ENCODE data around the gene CMTM7. TPM values are rescaled to one million over a fixed set of nuclear protein-coding genes. Genes with fewer than 3 reads are reported as not detected.

The CMTM7 gene
- total and polyA plus RNA-seq, 2 of the 8 experiments (the other 6 are each of a cell fraction or from before 2014, with no cell fraction given) = 33.3 to 65.8 TPM

GRCh38 chr3:32492684-32493436 is 101.2 kb downstream of the CMTM7 start:
- no peak overlapping the region for H2AFZ ChIP-seq (ENCODE audit: low read length)
- H2AK5ac ChIP-seq (ENCODE audit: low read depth, low read length) = no peak overlapping the region
- peaks cover 0 to 3% of the 10 kb centered on the region in 2 experiments for H4K20me1 ChIP-seq (replicated peaks in 1 of 2; ENCODE audit: control insufficient read depth in 1 of 2, insufficient read depth in 2 of 2, low read length in 2 of 2)
- H3K23ac ChIP-seq (ENCODE audit: insufficient read length) = no peak overlapping the region
- H3K56ac ChIP-seq (replicated peaks; ENCODE audit: insufficient read length, low read depth, low read length) = no peak overlapping the region
- no peak overlapping the region for H4K91ac ChIP-seq (replicated peaks; ENCODE audit: insufficient read length, low read length)
- 83% methylated on average over 3 of the region's 3 CpGs; no CpG with 5 or more reads in 1 of the 2 experiments for WGBS, 2 experiments (ENCODE audit: extremely low coverage in 1 of 2, insufficient coverage in 1 of 2, insufficient read length in 1 of 2, insufficient replicate concordance in 2 of 2, low coverage in 1 of 2, low lambda C conversion rate in 2 of 2, missing lambda C conversion rate in 1 of 2)
- H2BK20ac ChIP-seq (ENCODE audit: low read length) = no peak overlapping the region
- H2BK5ac ChIP-seq (ENCODE audit: low read depth, low read length) = no peak overlapping the region
- H3K4me1 ChIP-seq (replicated peaks in 1 of 4; ENCODE audit: control insufficient read depth in 3 of 4, insufficient read depth in 4 of 4, low read length in 3 of 4) = no peaks in the 10 kb centered on the region
- H2BK15ac ChIP-seq (ENCODE audit: low read length) = no peak overlapping the region
- no peaks in the 10 kb centered on the region for H3K23me2 ChIP-seq (ENCODE audit: low read depth, low read length)
- no peaks in the 10 kb centered on the region; the same call in 1 of the 2 replicates for H3K79me1 ChIP-seq (ENCODE audit: low read depth, low read length)
- ChIA-PET CTCF (ENCODE audit: partially characterized antibody) (interaction anchor here (1.1 to 2.1 kb wide), 4 partner anchors 9 to 118 kb away, joined by 3 to 6 read pairs (median 4); no protein-coding TSS in a partner anchor), POLR2A (ENCODE audit: partially characterized antibody) (interaction anchor here (2.0 kb wide), 1 partner anchor 9 kb away, joined by 10 read pairs; the partner anchor contains the start of gene CMTM6)
- H3K4me3 ChIP-seq (ENCODE audit: extremely low read depth in 1 of 4, insufficient read depth in 2 of 4, low read depth in 3 of 4, low read length in 4 of 4) = no peak overlapping the region
- H2BK12ac ChIP-seq (ENCODE audit: low read depth, low read length) = no peak overlapping the region
- no peaks in the 10 kb centered on the region for H3K9me3 ChIP-seq (ENCODE audit: insufficient read depth in 2 of 2, low read depth in 1 of 2, low read length in 1 of 2)
- H3K18ac ChIP-seq (ENCODE audit: extremely low read depth, low read length) = no peak overlapping the region
- no peak overlapping the region for H3K4me2 ChIP-seq (ENCODE audit: insufficient read depth in 1 of 2, low read depth in 2 of 2, low read length in 2 of 2)
- peaks cover 0 to 4% (median 0%) of the 10 kb centered on the region in 4 experiments; a peak in 1 of 8 replicates for H3K36me3 ChIP-seq (ENCODE audit: control insufficient read depth in 2 of 4, insufficient read depth in 4 of 4, low read length in 3 of 4)
- no peak overlapping the region for H3K27ac ChIP-seq (ENCODE audit: low read depth, low read length)
- H3K27me3 ChIP-seq (replicated peaks in 1 of 4; ENCODE audit: control insufficient read depth in 3 of 4, extremely low read depth in 1 of 4, insufficient read depth in 3 of 4, low read length in 3 of 4) = no peaks in the 10 kb centered on the region
- H4K8ac ChIP-seq (ENCODE audit: extremely low read depth, insufficient read depth, low read length) = no peak overlapping the region
- no peak overlapping the region for H4K5ac ChIP-seq (ENCODE audit: insufficient read length, low read depth, low read length)
- H3K4ac ChIP-seq (replicated peaks; ENCODE audit: insufficient read length, low read depth, low read length) = no peak overlapping the region
- peaks cover 0 to 33% of the 10 kb centered on the region in 2 experiments; a peak in 2 of 4 replicates for H3K79me2 ChIP-seq (ENCODE audit: control insufficient read depth in 1 of 2, insufficient read depth in 2 of 2, low read length in 2 of 2)
- H3K9ac ChIP-seq (replicated peaks in 1 of 4; ENCODE audit: extremely low read depth in 1 of 4, low read depth in 3 of 4, low read length in 3 of 4) = no peak overlapping the region
- FAIRE-seq (no peak), DNase-seq (ENCODE audit: low read depth in 1 of 2, low spot score in 2 of 2) (no peak)
- H2BK120ac ChIP-seq (replicated peaks; ENCODE audit: low read depth, low read length) = no peak overlapping the region
- H3K14ac ChIP-seq (ENCODE audit: insufficient read length) = no peak overlapping the region
- TF ChIP-seq CTBP2 (IDR thresholded peaks at IDR 0.05; ENCODE audit: borderline replicate concordance, insufficient read depth, insufficient read length, low read length) = no peak
- no peak for TF ChIP-seq KDM5A (IDR thresholded peaks at IDR 0.05; ENCODE audit: low read length)
- TF ChIP-seq POU5F1 (IDR thresholded peaks at IDR 0.05; ENCODE audit: low read depth, low read length) = no peak
- no peak for TF ChIP-seq EP300 (IDR thresholded peaks at IDR 0.05; ENCODE audit: borderline replicate concordance in 1 of 2, low read depth in 2 of 2, low read length in 2 of 2)
- TF ChIP-seq RNF2 (IDR thresholded peaks at IDR 0.05; ENCODE audit: borderline replicate concordance, low read depth, low read length, missing control alignments, poor library complexity, severe bottlenecking) = no peak
- TF ChIP-seq EZH2 (IDR thresholded peaks at IDR 0.05; ENCODE audit: low read depth, low read length, severe bottlenecking) = no peak
- TF ChIP-seq SUZ12 (IDR thresholded peaks at IDR 0.05; ENCODE audit: low read length) = no peak
- TF ChIP-seq NRF1 (IDR thresholded peaks at IDR 0.05; ENCODE audit: low read depth, low read length) = no peak
- TF ChIP-seq KDM4A (IDR thresholded peaks at IDR 0.05; ENCODE audit: low read depth, low read length, severe bottlenecking) = no peak
- TF ChIP-seq GTF2F1 (IDR thresholded peaks at IDR 0.05; ENCODE audit: borderline replicate concordance, low read depth, low read length) = no peak
- TF ChIP-seq CREB1 (IDR thresholded peaks at IDR 0.05) = no peak
